ENCODE results near the gene BUD31.

Gene BUD31

DNA sequence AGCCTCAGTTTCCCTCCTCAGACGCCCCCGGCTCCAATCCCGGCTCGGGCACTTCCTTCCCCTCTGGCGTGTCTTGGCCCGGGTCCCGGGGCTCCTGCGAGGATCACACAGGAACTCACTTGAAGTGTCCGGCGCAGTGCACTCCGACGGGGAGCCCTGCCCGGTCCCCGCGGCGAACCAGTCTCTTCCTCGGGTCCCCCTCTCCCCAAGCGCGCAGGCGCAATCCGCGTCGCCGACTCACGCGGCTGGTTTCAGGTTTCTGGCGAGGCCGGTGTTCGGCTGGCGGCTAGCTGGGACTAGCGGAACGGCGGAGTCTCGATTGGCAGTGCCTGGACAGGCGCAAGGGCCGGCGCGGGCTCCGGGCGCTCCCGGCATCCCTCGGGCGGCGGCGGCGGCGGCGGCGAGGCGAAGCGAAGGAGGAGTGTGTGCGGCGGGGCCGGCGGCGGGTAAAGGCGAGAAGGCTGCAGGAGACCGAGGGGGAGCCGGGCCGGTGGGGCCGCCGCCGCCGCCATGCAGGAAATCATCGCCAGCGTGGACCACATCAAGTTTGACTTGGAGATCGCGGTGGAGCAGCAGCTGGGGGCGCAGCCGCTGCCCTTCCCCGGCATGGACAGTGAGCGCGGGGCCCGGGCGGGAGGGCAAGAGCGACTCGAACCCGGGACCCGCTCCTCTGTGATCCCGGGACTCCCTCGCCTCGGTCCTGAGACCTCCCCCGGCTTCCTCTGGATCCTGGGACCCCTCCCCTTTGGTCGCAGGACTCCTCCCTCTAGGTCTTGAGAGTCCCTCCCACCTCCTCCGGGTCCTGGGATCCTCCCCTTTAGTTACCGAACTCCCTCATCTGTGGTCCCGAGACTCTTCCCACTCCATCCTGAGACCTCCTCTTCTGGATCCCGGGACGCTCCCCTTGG, 30.1 kb downstream of the BUD31 start, which contains the start of the genes CPSF4 and PTCD1:
Gene CPSF4 (plus strand): TSS at position 371 of the 908 bp plus-strand sequence. CDS start 140 bp downstream, at position 511.
Gene PTCD1 (minus strand): TSS at position 226 of the 908 bp plus-strand sequence. CDS start 3,556 bp downstream, outside the sequence.
- DNase-seq = peak; percentile 92 to 93

DNA sequence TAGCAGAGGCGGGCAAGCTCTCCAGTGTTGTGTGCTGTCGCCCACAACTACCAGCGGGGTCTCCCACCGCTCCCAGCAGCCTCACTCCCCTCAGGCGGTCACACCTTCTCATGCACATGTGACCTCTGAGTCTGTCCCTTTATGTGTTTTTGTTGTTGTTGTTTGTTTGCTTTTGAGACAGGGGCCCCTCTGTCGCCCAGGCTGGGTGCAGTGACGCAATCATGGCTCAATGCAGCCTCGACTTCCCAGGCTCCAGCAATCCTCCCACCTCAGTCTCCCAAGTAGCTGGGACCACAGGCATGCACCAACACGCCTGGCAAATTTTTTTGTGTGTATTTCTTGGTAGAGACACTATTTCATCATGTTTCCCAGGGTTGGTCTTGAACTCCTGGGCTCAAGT, 31.4 kb downstream of the BUD31 start:
- DNase-seq = no peak

- no peak for DNase-seq
Observed at GRCh38 chr7:99446096-99446495, 37.3 kb downstream of the BUD31 start.

DNA sequence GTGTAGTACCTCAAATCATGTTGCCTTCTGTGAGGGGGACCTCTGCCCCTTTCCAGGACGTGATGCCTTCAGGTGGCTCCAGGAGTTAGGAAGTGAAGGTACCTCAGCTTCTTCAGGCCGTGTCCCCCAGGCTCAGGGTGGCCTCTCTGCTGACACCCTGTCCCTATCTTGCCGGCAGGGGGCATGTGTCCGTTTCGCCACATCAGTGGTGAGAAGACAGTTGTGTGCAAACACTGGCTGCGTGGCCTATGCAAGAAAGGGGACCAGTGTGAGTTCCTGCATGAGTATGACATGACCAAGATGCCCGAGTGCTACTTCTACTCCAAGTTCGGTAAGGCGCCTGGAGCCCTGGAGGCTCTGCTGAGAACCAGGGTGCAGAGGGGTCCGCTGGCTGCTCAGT, 39.2 kb downstream of the BUD31 start:
- DNase-seq = no peak

DNA sequence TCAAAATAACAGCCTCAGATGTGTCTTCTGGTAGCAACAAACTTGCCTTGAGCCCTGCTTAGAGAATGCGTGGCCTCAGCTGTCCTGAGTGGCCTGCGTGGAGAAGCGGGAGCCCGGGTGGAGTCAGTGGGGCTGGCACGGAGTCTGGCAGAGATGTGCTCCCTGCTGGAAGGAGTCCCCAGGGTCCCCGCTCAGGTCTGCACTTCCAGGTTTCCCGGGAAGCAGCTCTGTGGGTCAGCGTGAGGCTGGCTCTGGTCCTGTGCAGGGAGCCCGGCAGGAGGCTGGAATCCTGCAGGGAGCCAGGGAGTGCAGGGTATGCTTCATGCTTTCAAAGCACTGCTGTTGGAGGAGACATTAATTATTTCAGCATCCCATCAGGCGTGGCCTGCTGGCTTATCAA, 40.1 kb downstream of the BUD31 start:
- DNase-seq = no peak

DNA sequence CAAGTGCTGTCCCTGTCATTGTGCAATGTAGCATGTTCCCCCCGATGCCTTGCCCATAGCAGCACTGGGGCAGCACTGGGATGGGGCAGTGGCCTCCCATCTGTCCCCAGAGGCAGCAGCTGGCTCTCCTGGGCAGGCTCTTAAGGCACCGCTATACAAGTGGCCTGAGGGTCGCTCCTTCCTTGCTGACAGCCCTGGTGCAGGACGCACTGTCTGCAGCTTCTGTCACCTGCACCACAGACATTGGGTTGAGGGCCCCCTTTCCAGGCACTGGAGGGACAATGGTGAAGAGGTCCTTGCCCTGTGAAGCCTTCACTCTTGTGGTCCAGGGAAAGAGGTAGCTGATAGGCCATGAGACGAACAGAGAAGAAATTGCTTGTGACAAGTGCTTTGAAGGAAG, 40.6 kb downstream of the BUD31 start:
- no peak for DNase-seq

- DNase-seq = no peak
Observed at GRCh38 chr7:99451936-99452335, 43.2 kb downstream of the BUD31 start.

- DNase-seq = no peak
Observed at GRCh38 chr7:99452541-99452940, 43.8 kb downstream of the BUD31 start.

GRCh38 chr7:99453105-99453504, 44.3 kb downstream of the BUD31 start:
- DNase-seq = no peak

GRCh38 chr7:99455874-99456273, 47.1 kb downstream of the BUD31 start:
- DNase-seq = no peak

GRCh38 chr7:99456288-99456687, 47.5 kb downstream of the BUD31 start:
- no peak for DNase-seq

DNA sequence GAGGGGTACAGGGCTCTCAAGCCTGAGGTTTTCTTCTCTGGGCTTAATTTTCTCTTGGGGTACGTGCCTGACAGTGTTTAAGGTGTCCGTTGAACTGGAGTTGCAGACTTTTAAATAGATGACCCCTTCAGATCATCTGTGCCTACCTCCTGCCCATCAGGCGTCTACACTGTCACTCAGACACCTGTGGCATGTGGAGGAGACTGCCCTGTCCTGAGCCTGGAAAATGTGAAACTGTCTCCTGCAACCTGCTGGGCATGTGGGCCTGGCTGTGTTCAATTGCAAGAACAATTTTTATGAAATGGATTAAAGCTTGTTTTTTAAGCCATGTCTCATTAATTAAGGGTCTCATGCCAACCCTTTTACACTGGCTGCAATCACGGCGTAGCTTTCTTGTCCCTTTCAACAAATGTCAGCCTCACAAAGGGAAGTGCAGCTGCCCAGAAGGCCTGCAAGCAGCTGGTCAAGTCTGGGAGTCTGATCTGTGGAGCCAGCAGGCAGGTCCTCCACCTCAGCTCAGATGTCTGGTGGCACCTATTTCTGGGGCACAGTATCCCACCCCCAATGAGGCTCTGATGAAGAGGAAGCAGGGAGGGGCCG, 48.4 kb downstream of the BUD31 start:
- no peak for DNase-seq

GRCh38 chr7:99457650-99458493, 49.1 kb downstream of the BUD31 start:
- no peak for DNase-seq

DNA sequence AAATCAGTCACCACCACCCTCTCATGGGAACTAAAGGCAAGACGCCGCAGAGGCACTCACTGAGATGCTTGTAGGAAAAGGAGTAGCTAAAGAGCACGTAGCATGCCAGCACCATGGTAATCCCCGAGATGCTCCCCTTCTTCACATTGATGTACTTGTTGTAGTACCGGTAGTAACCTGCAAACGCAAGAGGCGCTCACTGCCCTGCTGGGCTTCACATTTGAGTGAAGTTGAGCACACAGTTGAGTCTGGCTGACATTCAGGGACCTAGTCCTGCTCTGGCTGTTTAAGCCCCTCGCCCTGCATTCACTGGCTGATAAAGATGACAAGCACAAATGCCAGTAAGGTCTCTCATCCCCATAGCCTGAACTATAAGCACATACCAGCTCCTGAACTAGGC, 50.3 kb downstream of the BUD31 start:
- peak in 1 of 2 donors; percentile 30 for DNase-seq

DNA sequence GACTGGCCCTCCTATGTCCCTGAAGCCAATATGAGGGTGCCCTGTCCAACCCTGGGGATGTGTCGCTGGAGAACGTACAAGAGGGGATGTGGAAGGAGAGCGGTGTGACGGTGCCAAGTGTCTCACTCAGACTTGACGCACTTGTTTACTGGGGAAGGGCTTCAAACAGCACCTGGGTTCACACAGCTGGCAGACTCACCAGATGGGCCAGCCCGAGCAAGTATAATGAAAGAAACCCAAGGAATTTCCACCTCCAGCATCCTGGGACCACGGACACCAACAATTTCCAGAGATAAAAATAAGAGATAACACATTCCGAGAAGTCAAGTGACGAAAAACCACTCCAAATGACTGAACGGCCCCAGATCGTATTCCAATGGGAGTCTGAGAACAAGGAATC, 51.9 kb downstream of the BUD31 start:
- DNase-seq = no peak

GRCh38 chr7:99461221-99461620, 52.5 kb downstream of the BUD31 start:
- no peak for DNase-seq

GRCh38 chr7:99465421-99465768, 56.6 kb downstream of the BUD31 start:
- DNase-seq = no peak

DNA sequence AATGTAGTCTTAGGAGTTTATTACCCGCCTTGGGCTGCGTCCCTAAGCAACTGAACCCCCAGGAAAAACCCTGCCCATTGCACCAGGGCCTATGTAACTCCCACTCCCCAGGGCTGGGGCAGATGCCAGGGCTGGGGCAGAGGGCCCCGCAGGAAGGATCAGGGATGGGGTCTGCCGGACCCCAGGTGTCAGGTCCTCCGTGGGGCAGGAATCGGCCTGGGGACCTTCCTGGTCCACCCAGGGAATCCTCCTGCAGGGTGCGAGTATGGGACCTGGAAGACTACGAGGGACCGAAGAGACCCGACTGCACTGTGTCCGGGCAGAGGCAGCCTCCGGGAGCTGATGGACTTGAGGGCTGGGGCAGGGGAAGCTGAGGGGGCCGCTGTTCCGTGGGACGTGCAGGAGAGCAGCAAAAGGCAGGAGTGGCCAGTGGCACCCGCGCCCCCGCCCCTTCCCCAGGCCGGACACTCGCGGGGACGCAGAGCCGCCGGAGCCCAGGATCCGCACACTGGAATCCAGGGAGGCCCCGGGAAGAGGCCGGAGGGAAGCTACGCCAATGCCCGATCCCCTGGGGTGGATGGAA, 59.7 kb downstream of the BUD31 start:
- DNase-seq = no peak
